Measurements from ENCODE around the gene HOGA1.

Gene HOGA1

DNA sequence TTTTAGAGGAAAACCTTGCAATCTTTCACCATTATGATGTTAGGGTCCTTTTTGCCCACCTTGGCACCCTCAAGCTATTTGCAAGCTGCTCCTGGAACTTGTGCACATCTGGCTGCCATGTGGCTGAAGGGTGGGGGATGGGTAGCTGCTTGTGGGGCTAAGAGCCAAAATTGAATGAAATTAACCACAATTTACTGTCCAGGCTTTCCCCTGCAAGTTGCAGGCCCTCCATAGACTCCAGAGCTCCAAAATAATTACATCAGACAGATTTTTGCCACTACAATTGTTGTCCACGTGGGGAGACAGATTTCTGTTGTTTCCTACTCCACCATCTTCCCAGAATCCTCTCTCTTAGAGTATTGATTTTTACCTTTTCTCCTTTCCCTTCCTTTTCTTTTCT, 75.4 kb downstream of the HOGA1 start:
- H2AFZ ChIP-seq (ENCODE audit: low read depth, low read length, severe bottlenecking) = no peak overlapping the region
- no peaks in the 10 kb centered on the region for H3K9me3 ChIP-seq (ENCODE audit: insufficient read depth, low read length)
- no peaks in the 10 kb centered on the region for H3K79me2 ChIP-seq (ENCODE audit: insufficient read depth, low read length)
- no peaks in the 10 kb centered on the region for H3K27me3 ChIP-seq (ENCODE audit: low read length)
- no peaks in the 10 kb centered on the region for H3K9me2 ChIP-seq (replicated peaks; ENCODE audit: insufficient read depth, low read length)
- H3F3A ChIP-seq (ENCODE audit: insufficient read depth) = no peaks in the 10 kb centered on the region
- no peaks in the 10 kb centered on the region; the same call in 1 of the 2 replicates for H3K36me3 ChIP-seq (ENCODE audit: low read length)
- no peak overlapping the region for H3K27ac ChIP-seq (ENCODE audit: low read depth, low read length)
- no peak overlapping the region for H3K4me3 ChIP-seq (ENCODE audit: insufficient read depth, low read length, poor library complexity, severe bottlenecking)
- no peaks in the 10 kb centered on the region for H4K20me1 ChIP-seq (ENCODE audit: low read depth, low read length)
- H3K9ac ChIP-seq (ENCODE audit: low read length) = no peak overlapping the region
- no peak overlapping the region for H3K4me2 ChIP-seq (ENCODE audit: low read depth, low read length, poor library complexity, severe bottlenecking)
- TF ChIP-seq, protein P1, sequence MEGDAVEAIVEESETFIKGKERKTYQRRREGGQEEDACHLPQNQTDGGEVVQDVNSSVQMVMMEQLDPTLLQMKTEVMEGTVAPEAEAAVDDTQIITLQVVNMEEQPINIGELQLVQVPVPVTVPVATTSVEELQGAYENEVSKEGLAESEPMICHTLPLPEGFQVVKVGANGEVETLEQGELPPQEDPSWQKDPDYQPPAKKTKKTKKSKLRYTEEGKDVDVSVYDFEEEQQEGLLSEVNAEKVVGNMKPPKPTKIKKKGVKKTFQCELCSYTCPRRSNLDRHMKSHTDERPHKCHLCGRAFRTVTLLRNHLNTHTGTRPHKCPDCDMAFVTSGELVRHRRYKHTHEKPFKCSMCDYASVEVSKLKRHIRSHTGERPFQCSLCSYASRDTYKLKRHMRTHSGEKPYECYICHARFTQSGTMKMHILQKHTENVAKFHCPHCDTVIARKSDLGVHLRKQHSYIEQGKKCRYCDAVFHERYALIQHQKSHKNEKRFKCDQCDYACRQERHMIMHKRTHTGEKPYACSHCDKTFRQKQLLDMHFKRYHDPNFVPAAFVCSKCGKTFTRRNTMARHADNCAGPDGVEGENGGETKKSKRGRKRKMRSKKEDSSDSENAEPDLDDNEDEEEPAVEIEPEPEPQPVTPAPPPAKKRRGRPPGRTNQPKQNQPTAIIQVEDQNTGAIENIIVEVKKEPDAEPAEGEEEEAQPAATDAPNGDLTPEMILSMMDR (IDR thresholded peaks at IDR 0.05; ENCODE audit: insufficient read depth, low read length, poor library complexity, severe bottlenecking) = no peak
- TF ChIP-seq EZH2phosphoT487 (conservative IDR thresholded peaks at IDR 0.05; ENCODE audit: low read length) = no peak

Measured in SU-DHL-6 (cell line).